Lower lobe of right lung (tissue), 2 donors: ENCODE measurements around the gene TUBGCP3. TPM values are rescaled to one million over a fixed set of nuclear protein-coding genes. Genes with fewer than 3 reads are reported as not detected.

Experiments
- ATAC-seq, 2 donors: fragments of 200-7000 bp; cut with Tn5 transposase; one replicate each; pipeline ENCODE4 v1.9.1; 2020 to 2022; ENCODE audit warnings: mild to moderate bottlenecking in 2 of 2, moderate library complexity in 2 of 2
- DNase-seq: peaks from one replicate; pipeline ENCODE4 v3.0.0-alpha.2; 2020
- H3K27ac ChIP-seq: fragments of 200-600 bp; one replicate; pipeline ENCODE4 v1.8.0; 2022
- H3K27me3 ChIP-seq: fragments of 200-600 bp; one replicate; pipeline ENCODE4 v1.8.0; 2022; ENCODE audit warnings: low read depth
- H3K36me3 ChIP-seq: fragments of 200-600 bp; one replicate; pipeline ENCODE4 v1.8.0; 2022; ENCODE audit warnings: mild to moderate bottlenecking
- H3K4me1 ChIP-seq: fragments of 200-600 bp; one replicate; pipeline ENCODE4 v1.8.0; 2022
- H3K4me3 ChIP-seq: fragments of 200-600 bp; one replicate; pipeline ENCODE4 v1.8.0; 2022; ENCODE audit warnings: mild to moderate bottlenecking
- H3K9me3 ChIP-seq: fragments of 200-600 bp; one replicate; pipeline ENCODE4 v1.8.0; 2022
- CTCF ChIP-seq: fragments of 200-600 bp; IDR thresholded peaks from one replicate; pipeline ENCODE4 v1.8.0; 2022; ENCODE audit warnings: antibody characterized with exemption, mild to moderate bottlenecking
- intact Hi-C: fragments of 100-400 bp; cut with DNase I; formaldehyde crosslinking; loops from one replicate; pipeline ENCODE4 v1.11.0; 2022
- total RNA-seq: library from RNA; stranded (reverse); fragmentation: NEBNext Ultra II Directional; extraction: Animal tissue kit (Norgen Biotek cat#: 25700); gene quantifications from one replicate; pipeline ENCODE4 v1.2.1, GENCODE V29; 2021
- donor health status: DM: no; HTN: yes; CAD: no; lungs with severe emphysema.

The TUBGCP3 gene
- total RNA-seq, 1 donor from 2014 or later: 34.5 TPM

- H3K9me3 ChIP-seq: no peaks in the 10 kb centered on the region
- peaks cover 24% of the 10 kb centered on the region for H3K36me3 ChIP-seq
- DNase-seq: no peak
- no peaks in the 10 kb centered on the region for H3K27me3 ChIP-seq
- H3K27ac ChIP-seq: no peak overlapping the region
- no peak for ATAC-seq
- H3K4me1 ChIP-seq: no peaks in the 10 kb centered on the region
- H3K4me3 ChIP-seq: no peak overlapping the region
- intact Hi-C loops: no loop called here
- TF ChIP-seq CTCF: no peak
Measured at GRCh38 chr13:112481458-112481857, 106.5 kb downstream of the TUBGCP3 start.

- no peak for TF ChIP-seq CTCF
- intact Hi-C loops: no loop called here
- no peaks in the 10 kb centered on the region for H3K27me3 ChIP-seq
- H3K4me3 ChIP-seq: no peak overlapping the region
- DNase-seq: no peak
- no peaks in the 10 kb centered on the region for H3K4me1 ChIP-seq
- H3K36me3 ChIP-seq: peaks cover 6% of the 10 kb centered on the region
- no peaks in the 10 kb centered on the region for H3K9me3 ChIP-seq
- no peak for ATAC-seq
- H3K27ac ChIP-seq: no peak overlapping the region
Measured at GRCh38 chr13:112479389-112479788, 108.6 kb downstream of the TUBGCP3 start.

- Histone ChIP-seq H3K9me3 (peaks cover 3% of the 10 kb centered on the region), H3K27ac (no peak overlapping the region), H3K36me3 (no peaks in the 10 kb centered on the region), H3K4me3 (no peak overlapping the region), H3K27me3 (no peaks in the 10 kb centered on the region), H3K4me1 (no peaks in the 10 kb centered on the region)
- ATAC-seq (no peak), DNase-seq (no peak)
- no peak for TF ChIP-seq CTCF
- intact Hi-C loops: no loop called here
Measured at GRCh38 chr13:112477070-112477619, 110.8 kb downstream of the TUBGCP3 start.

- Histone ChIP-seq H3K9me3 (peaks cover 6% of the 10 kb centered on the region), H3K27ac (no peak overlapping the region), H3K4me3 (no peak overlapping the region), H3K36me3 (no peaks in the 10 kb centered on the region), H3K27me3 (no peaks in the 10 kb centered on the region), H3K4me1 (no peaks in the 10 kb centered on the region)
- DNase-seq (no peak), ATAC-seq (no peak)
- intact Hi-C loops: no loop called here
- TF ChIP-seq CTCF: no peak
Measured at GRCh38 chr13:112475889-112476288, 112.1 kb downstream of the TUBGCP3 start.

- Histone ChIP-seq H3K9me3 (peaks cover 6% of the 10 kb centered on the region), H3K27me3 (no peaks in the 10 kb centered on the region), H3K27ac (no peak overlapping the region), H3K4me3 (no peak overlapping the region), H3K36me3 (no peaks in the 10 kb centered on the region), H3K4me1 (no peaks in the 10 kb centered on the region)
- intact Hi-C loops: no loop called here
- no peak for TF ChIP-seq CTCF
- DNase-seq (no peak), ATAC-seq (no peak)
Measured at GRCh38 chr13:112474869-112475268, 113.1 kb downstream of the TUBGCP3 start.

- DNase-seq (no peak), ATAC-seq (no peak)
- no peaks in the 10 kb centered on the region for H3K4me1 ChIP-seq
- H3K36me3 ChIP-seq: no peaks in the 10 kb centered on the region
- H3K9me3 ChIP-seq: peaks cover 6% of the 10 kb centered on the region
- no peak for TF ChIP-seq CTCF
- intact Hi-C loops: no loop called here
- H3K4me3 ChIP-seq: no peak overlapping the region
- H3K27me3 ChIP-seq: no peaks in the 10 kb centered on the region
- H3K27ac ChIP-seq: no peak overlapping the region
Measured at GRCh38 chr13:112473818-112474217, 114.1 kb downstream of the TUBGCP3 start.
